Ovary (tissue), 9 donors: ENCODE data around the gene HIF1A. TPM values are rescaled to one million over a fixed set of nuclear protein-coding genes. Genes with fewer than 3 reads are reported as not detected.

ENCODE experiments used
- DNase-seq, 5 donors: peaks; one replicate each; pipeline ENCODE4 v3.0.0-alpha.2; 2019 to 2020
- H3K27ac ChIP-seq, 2 donors: fragments of 200-600 bp; one replicate each; pipeline versions ENCODE4 v1.5.1 to v1.8.0; 2019 to 2022
- H3K27me3 ChIP-seq: fragments of 200-600 bp; one replicate; pipeline ENCODE4 v1.8.0; 2022
- H3K36me3 ChIP-seq: fragments of 200-600 bp; sonication (generic); one replicate; pipeline ENCODE4 v1.5.1; 2019
- H3K4me1 ChIP-seq: one replicate; pipeline ENCODE4 v1.8.1; 2013; ENCODE audit warnings: mild to moderate bottlenecking, moderate library complexity; ENCODE audit not compliant: insufficient read depth
- H3K4me3 ChIP-seq: fragments of 200-600 bp; sonication (generic); one replicate; pipeline ENCODE4 v1.5.1; 2017
- H3K9me3 ChIP-seq, 2 donors: fragments of 200-600 bp in 1 of 2; sonication (generic) in 1 of 2; one replicate each; pipeline versions ENCODE4 v1.5.1 to v1.8.1; 2013 to 2019; ENCODE audit warnings: mild to moderate bottlenecking in 1 of 2, moderate library complexity in 1 of 2
- CTCF ChIP-seq, 3 donors: fragments of 450-650 bp in 2 of 3; fragments of 200-600 bp in 1 of 3; IDR thresholded peaks; one replicate each; pipeline versions ENCODE4 v1.5.1 to v1.8.0; 2016 to 2022; ENCODE audit warnings: antibody characterized with exemption in 3 of 3, mild to moderate bottlenecking in 1 of 3
- EP300 ChIP-seq: sonication (generic); formaldehyde crosslinking; IDR thresholded peaks from one replicate; pipeline ENCODE4 v1.6.1; 2017; ENCODE audit warnings: antibody characterized with exemption
- POLR2A ChIP-seq: fragments of 450-650 bp; IDR thresholded peaks from one replicate; pipeline ENCODE4 v1.6.1; 2017; ENCODE audit warnings: antibody characterized with exemption, mild to moderate bottlenecking, moderate library complexity
- WGBS, 3 donors: extraction: QIAGEN DNeasy Blood & Tissue Kit in 1 of 3; methylation state at CpG; one replicate each; pipeline versions ENCODE4 v1.1.5 to v1.1.7; 2013 to 2017; 5-methylcytosine and 5-hydroxymethylcytosine counted together
- intact Hi-C, 4 donors: fragments of 100-400 bp; cut with DNase I; formaldehyde crosslinking; loops; one replicate each; pipeline versions ENCODE4 v1.11.0 to v1.15.1; 2022 to 2023
- polyA plus RNA-seq, 2 donors: library from polyadenylated mRNA; stranded (reverse); fragments of 200-250 nt in 1 of 2; fragments of 350-450 nt in 1 of 2; fragmentation: Illumina TruSeq in 1 of 2; extraction: RNeasy Lipid Tissue Mini Kit (QIAGEN cat#74804) in 1 of 2; gene quantifications; one replicate each; pipeline ENCODE4 v1.2.3, GENCODE V29; 2013 to 2014
- total RNA-seq, 7 donors: library from RNA; depleted of rRNA in 2 of 7; stranded (reverse); fragments of >200 nt in 2 of 7; fragmentation: NEBNext Ultra II Directional in 3 of 7; extraction: Animal tissue kit (Norgen Biotek cat#: 25700) in 3 of 7; gene quantifications; one replicate each; pipeline versions ENCODE4 v1.1.0 to v1.2.4, GENCODE V29; 2016 to 2023
- donor health status: DM: no; HTN: no; CAD: no; lungs with moderate emphysema.
- donor health status: DM: no; HTN: no; CAD: no.
- donor health status: Bipolar disorder and iron deficiency.
- donor health status: DM: yes; HTN: yes; CAD: no.
- donor health status: DM: no; HTN: no; CAD: no.
- donor health status: DM: yes; HTN: yes; CAD: no.

The HIF1A gene
- total and polyA plus RNA-seq, 9 donors = 41.6 to 204 (median 116) TPM

DNA sequence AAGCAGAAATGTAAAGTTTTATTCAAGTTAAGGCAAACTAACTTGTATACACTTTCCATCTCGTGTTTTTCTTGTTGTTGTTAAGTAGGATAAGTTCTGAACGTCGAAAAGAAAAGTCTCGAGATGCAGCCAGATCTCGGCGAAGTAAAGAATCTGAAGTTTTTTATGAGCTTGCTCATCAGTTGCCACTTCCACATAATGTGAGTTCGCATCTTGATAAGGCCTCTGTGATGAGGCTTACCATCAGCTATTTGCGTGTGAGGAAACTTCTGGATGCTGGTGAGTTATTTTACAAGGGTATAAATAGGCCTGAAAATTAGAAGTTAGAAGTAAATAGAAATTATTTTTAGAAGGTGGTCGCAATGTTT, 25.0 kb downstream of the HIF1A start:
- Histone ChIP-seq H3K27ac (no peak overlapping the region), H3K27me3 (no peaks in the 10 kb centered on the region), H3K4me1 (peaks cover 6% of the 10 kb centered on the region), H3K36me3 (no peaks in the 10 kb centered on the region), H3K9me3 (no peaks in the 10 kb centered on the region), H3K4me3 (no peak overlapping the region)
- 77 to 82% (median 77%) methylated on average over 9 of the region's 9 CpGs for WGBS, 3 donors
- no peak for TF ChIP-seq CTCF (IDR thresholded peaks at IDR 0.05)
- TF ChIP-seq EP300 = no peak
- no peak for TF ChIP-seq POLR2A
- DNase-seq = no peak
- intact Hi-C loops = no loop called here

- H3K4me1 ChIP-seq = peaks cover 3% of the 10 kb centered on the region
- H3K4me3 ChIP-seq = no peak overlapping the region
- DNase-seq = no peak
- intact Hi-C loops = no loop called here
- no peaks in the 10 kb centered on the region for H3K27me3 ChIP-seq
- H3K9me3 ChIP-seq = no peaks in the 10 kb centered on the region
- 76 to 79% (median 77%) methylated on average over 6 of the region's 6 CpGs for WGBS, 3 donors
- no peak overlapping the region for H3K27ac ChIP-seq
- no peaks in the 10 kb centered on the region for H3K36me3 ChIP-seq
- no peak for TF ChIP-seq CTCF (IDR thresholded peaks at IDR 0.05)
- no peak for TF ChIP-seq EP300
- no peak for TF ChIP-seq POLR2A
These were observed 25.4 kb downstream of the HIF1A start for GRCh38 chr14:61720741-61721140.

DNA sequence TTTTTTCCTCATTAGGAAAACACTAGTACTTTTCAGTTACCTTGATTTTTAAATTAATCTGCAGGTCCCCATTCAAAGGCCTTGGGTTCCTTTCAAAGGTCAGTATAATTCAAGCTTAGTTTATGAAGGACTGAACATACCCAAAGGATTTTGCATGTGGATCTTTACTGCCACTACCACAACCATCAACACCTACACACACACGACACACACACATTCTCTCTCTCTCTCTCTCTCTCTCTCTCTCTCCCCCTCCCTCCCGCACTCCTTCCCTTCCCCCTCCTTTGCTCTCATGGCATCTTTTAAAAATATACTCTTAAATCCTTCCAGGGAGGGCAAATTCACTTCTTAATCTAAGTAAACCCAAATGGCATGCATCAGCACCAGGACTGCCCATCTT, 28.8 kb downstream of the HIF1A start:
- no peaks in the 10 kb centered on the region for H3K27me3 ChIP-seq
- TF ChIP-seq EP300 (no peak), POLR2A (no peak), CTCF (IDR thresholded peaks at IDR 0.05) (no peak)
- 83 to 92% (median 85%) methylated on average over 2 of the region's 2 CpGs for WGBS, 3 donors
- no peaks in the 10 kb centered on the region for H3K9me3 ChIP-seq
- no peak for DNase-seq
- H3K4me3 ChIP-seq = no peak overlapping the region
- H3K36me3 ChIP-seq = no peaks in the 10 kb centered on the region
- H3K27ac ChIP-seq = no peak overlapping the region
- H3K4me1 ChIP-seq = peaks cover 3% of the 10 kb centered on the region
- intact Hi-C loops = no loop called here

DNA sequence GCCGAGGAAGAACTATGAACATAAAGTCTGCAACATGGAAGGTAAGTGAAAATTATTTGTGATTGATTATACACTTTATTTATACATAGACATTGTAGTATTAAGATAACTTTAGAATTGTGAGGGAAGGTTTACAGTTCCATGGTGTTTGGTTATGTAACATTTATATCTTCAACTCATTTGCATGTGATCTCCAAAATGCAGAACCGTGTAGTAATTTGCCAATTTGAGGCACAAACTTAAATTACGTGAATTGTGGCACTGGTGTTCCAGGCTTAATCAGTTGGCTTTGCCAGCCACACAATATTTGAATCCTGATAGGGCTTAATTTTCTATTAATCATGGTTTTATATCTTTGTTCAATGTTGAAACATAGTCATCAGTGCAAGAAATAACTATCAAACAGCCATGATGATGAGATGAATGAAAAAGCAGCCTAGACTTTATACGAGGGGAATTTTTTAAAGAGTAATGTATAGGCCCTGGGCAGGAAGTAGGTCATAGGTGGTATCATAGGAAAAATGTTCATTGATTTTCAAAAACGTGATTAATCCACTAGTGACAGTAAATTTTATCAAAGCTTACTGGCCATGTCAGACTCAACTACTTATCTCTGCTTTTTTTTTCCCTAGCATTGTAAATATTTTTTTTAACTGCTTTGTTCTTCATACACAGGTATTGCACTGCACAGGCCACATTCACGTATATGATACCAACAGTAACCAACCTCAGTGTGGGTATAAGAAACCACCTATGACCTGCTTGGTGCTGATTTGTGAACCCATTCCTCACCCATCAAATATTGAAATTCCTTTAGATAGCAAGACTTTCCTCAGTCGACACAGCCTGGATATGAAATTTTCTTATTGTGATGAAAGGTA, 31.7 kb downstream of the HIF1A start:
- Histone ChIP-seq H3K4me1 (no peaks in the 10 kb centered on the region), H3K27ac (no peak overlapping the region), H3K4me3 (no peak overlapping the region), H3K27me3 (no peaks in the 10 kb centered on the region), H3K36me3 (no peaks in the 10 kb centered on the region), H3K9me3 (no peaks in the 10 kb centered on the region)
- 82 to 83% (median 82%) methylated on average over 7 of the region's 7 CpGs for WGBS, 3 donors
- intact Hi-C loops = loop anchor here in 1 of 4 donors (5.0 kb wide), 1 partner anchor 265 kb away; no protein-coding TSS in a partner anchor
- no peak for TF ChIP-seq POLR2A
- TF ChIP-seq CTCF (IDR thresholded peaks at IDR 0.05) = no peak
- TF ChIP-seq EP300 = no peak
- no peak for DNase-seq
